ENCODE results near the gene RIC8A.
"Not testable (repeated sequence)": the region's sequence is repeated elsewhere in the genome, so short reads cannot be mapped to it uniquely, and the experiment has no call there.

RIC8A gene

GRCh38 chr11:218815-219593 is 11.5 kb downstream of the RIC8A start:
- DNase-seq (ENCODE audit: low spot score), result no peak

GRCh38 chr11:220641-221215 is 13.2 kb downstream of the RIC8A start:
- DNase-seq (ENCODE audit: low spot score), result not testable (repeated sequence)

GRCh38 chr11:221539-221938 is 14.0 kb downstream of the RIC8A start:
- no peak for DNase-seq (ENCODE audit: low spot score)

GRCh38 chr11:221998-222789 is 14.7 kb downstream of the RIC8A start:
- DNase-seq (ENCODE audit: low spot score), result no peak

- no peak for DNase-seq (ENCODE audit: low spot score)
Measured at GRCh38 chr11:223026-223789, 15.7 kb downstream of the RIC8A start.

GRCh38 chr11:223884-224283 is 16.4 kb downstream of the RIC8A start:
- DNase-seq (ENCODE audit: low spot score), result no peak

GRCh38 chr11:224424-224823 is 16.9 kb downstream of the RIC8A start:
- no peak for DNase-seq (ENCODE audit: low spot score)

- DNase-seq (ENCODE audit: low spot score), result no peak
Measured at GRCh38 chr11:225734-226453, 18.4 kb downstream of the RIC8A start.

GRCh38 chr11:227824-228379 is 20.4 kb downstream of the RIC8A start:
- DNase-seq (ENCODE audit: low spot score), result no peak

- no peak for DNase-seq (ENCODE audit: low spot score)
Measured at GRCh38 chr11:230431-230830, 22.9 kb downstream of the RIC8A start.

- no peak for DNase-seq (ENCODE audit: low spot score)
Measured at GRCh38 chr11:232783-233565, 25.5 kb downstream of the RIC8A start.

GRCh38 chr11:235180-235579 is 27.7 kb downstream of the RIC8A start:
- no peak for DNase-seq (ENCODE audit: low spot score)

- DNase-seq (ENCODE audit: low spot score), result no peak
Measured at GRCh38 chr11:235609-235996, 28.1 kb downstream of the RIC8A start.

- peak; percentile 98 for DNase-seq (ENCODE audit: low spot score)
Measured at GRCh38 chr11:235997-236773, 28.7 kb downstream of the RIC8A start, which contains the start of gene SIRT3. Gene SIRT3 (minus strand): TSS chr11:236342. CDS start chr11:236328, 14 bp downstream.

- peak; percentile 97 for DNase-seq (ENCODE audit: low spot score)
Measured at GRCh38 chr11:236774-237767, 29.6 kb downstream of the RIC8A start, which contains the start of gene PSMD13. Gene PSMD13 (plus strand): TSS chr11:236976. CDS start chr11:237050, 74 bp downstream.

GRCh38 chr11:238346-238745 is 30.8 kb downstream of the RIC8A start:
- DNase-seq (ENCODE audit: low spot score), result not testable (repeated sequence)

- no peak for DNase-seq (ENCODE audit: low spot score)
Measured at GRCh38 chr11:240315-240714, 32.8 kb downstream of the RIC8A start.

GRCh38 chr11:241634-242033 is 34.1 kb downstream of the RIC8A start:
- DNase-seq (ENCODE audit: low spot score), result no peak

All from AG20443 (cell line).